NCI-H748 (cell line): ENCODE measurements around the gene CEP85L.

Experiments
- DNase-seq: peaks from one replicate; lab custom pipeline; 2025; ENCODE audit not compliant: unreplicated experiment; lab: John Stamatoyannopoulos, UW

Gene CEP85L

DNA sequence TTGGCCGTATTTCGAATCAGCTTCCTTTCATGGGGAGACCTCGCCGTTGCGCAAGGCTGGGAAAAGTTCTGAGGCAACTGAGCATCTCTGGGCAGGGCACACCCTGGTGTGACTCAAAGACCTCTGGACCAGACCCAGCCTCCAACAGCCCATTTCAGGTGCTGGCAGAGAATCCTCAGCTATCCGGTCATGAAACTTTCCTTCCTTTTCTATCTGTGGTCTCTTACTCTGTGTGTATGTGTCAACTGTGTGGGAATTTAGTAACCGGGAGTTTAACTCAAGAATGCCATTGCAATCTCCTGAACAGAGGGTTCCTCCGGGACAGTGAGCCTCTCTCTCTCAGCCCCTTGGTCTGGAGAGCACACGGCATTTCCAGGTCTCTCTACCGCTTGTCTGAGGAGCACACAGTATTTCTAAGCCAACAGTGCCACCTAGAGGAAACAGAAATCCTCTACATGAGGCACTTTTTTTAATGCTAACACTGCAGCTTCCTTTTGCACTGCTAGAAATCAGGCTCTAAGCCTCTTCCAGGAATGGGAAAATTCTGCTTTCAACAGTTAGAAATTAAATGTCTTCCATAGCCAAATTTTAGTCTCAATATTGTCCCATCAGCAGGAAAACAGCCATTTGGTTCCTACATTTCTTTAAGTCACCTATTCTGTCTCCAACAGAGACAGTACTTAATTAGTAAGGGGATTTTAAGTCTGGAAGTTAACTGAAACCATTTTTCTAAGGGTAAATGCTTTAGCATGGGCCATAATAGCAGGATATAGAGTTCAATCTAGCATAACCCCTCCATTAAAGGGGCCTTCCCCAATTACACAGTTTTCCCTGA is 70.6 kb downstream of the CEP85L start:
- DNase-seq: peak; percentile 76

DNA sequence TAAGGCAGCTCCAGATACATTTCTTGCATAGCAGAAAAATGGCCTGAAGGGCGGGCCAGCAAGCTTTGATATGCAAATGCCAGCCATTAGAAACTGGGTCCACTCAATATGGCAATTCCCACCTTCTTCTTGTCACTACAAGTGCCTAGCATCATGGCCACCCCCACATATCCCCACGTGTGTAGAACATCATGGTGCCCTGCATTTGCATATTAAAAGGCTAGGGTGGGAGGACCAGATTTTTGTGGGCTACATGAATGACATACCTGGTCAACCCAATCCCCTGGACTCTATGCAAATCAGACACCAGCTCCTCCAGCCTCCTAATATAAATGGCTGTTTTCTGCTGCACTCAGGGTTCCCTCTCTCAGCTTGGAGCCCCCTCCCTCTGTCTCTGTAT is 71.6 kb downstream of the CEP85L start:
- DNase-seq: no peak

DNA sequence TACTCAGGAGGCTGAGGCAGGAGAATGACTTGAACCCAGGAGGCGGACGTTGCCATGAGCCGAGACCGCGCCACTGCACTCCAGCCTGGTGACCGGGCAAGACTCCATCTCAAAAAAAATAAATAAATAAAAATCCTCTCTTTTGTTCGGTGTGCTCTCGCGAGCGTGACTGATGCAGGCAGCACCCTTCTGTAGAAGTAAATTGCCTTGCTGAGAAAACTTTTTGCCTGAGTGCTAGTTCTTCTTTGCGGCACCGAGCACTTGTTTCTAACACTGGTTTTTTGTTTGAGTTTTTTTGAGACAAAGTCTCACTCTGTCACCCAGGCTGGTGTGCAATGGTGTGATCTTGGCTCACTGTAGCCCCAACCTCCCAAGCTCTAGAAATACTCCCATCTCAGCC is 72.8 kb downstream of the CEP85L start:
- DNase-seq: no peak

DNA sequence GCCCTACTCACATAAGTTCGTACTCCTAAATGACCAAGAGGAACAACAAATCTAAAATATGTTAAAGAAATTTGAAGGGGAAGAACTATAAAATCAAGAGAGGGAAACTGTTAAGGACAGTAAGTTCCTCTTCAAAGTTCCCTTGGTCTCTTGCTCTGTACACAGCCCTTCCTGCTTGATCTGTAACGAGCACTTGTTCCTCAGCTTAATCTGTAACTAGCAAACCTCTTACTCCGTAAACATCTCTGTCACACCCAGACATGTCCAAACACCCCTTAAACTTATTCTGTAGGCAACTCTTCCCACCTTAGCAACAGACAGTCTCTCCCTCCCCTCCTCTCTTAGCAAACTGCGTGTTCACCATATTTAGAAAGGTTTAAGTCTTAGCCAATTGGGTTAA is 73.4 kb downstream of the CEP85L start:
- DNase-seq: no peak

DNA sequence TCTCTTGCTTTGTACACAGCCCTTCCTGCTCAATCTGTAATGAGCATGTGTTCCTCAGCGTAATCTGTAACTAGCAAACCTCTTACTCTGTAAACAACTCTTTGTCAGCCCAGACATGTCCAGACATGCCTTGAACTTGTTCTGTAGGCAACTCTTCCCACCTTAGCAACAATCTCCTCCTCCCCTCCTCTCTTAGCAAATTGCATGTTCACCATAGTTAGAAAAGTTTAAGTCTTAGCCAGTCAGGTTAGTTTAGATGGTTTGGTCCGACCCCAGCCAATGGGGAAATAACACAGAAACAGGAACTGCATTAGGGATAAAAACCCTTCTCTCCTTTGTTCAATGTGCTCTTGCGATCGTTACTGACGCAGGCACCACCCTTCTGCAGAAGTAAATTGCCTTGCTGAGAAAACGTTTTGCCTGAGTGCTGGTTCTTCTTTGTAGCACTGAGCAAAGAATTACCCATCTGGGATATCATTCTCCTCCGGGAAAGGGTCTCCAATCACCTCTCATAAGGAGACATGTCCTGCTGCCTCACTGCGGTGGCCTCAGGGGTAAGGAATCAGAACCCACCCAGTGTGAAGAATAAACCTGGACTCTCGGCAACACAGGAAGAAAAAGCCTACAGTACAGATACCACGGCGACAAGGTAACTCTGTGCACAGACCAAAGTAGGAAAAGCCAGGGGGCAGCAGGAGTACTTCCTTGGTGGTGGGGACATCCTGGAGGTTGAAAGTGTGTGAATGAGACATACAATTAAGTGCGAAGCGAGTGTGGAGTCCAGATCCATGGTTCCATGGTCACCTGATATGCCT is 77.1 kb downstream of the CEP85L start:
- DNase-seq: peak; percentile 42

DNA sequence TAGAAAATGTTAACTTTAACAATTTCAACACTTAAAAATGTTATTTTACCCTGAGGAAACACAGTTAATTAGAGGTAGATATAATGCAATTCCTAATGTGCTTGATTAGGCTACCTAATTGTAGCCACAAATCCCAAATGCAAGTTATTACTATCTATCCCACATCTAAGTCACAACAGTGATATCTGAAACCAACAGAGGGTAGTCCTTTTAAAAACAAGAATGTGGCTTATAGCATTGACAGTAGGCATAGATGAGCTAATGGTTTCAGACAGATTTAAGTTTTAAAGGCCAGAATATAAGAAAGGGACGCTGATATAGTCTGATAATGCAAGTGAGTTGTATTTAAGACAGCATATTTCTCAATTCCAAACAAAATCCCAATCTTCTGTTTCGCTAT is 80.3 kb downstream of the CEP85L start:
- DNase-seq: no peak

DNA sequence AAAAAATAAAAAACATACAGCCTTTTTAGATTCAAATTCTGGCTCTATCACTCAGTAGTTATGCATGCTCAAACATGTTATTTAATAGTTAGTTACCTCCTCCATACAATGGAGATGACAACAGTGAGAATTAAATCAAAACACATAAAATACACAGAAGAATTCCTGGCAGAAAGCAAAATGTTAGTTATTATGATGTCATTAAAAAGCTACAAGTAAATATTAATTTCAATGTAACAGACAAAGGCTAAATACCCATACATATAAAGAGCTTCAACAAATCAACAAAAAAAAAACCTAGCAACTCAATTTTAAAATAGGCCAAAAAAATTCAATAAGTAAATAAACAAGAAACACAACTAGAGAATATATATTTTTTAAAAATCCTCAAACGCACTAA is 81.9 kb downstream of the CEP85L start:
- DNase-seq: no peak

DNA sequence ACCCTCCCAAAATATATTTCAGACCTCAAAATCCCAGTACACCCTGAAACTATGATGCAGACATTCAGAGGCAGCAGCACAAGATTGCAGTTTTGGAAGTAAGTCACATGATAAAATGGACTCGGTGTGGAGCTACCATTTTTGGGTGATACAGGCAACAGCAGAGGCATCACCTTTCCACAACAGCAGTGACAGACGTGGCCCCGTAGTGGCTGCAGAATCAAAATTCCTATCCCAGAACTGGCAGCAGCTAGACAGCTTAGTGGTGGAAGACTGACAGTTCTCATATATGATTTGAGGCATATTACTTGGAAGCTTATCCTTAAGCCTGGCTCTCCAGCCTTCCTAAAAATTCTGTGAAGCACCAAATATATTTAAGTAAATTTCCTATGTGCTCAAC is 83.4 kb downstream of the CEP85L start:
- no peak for DNase-seq

DNA sequence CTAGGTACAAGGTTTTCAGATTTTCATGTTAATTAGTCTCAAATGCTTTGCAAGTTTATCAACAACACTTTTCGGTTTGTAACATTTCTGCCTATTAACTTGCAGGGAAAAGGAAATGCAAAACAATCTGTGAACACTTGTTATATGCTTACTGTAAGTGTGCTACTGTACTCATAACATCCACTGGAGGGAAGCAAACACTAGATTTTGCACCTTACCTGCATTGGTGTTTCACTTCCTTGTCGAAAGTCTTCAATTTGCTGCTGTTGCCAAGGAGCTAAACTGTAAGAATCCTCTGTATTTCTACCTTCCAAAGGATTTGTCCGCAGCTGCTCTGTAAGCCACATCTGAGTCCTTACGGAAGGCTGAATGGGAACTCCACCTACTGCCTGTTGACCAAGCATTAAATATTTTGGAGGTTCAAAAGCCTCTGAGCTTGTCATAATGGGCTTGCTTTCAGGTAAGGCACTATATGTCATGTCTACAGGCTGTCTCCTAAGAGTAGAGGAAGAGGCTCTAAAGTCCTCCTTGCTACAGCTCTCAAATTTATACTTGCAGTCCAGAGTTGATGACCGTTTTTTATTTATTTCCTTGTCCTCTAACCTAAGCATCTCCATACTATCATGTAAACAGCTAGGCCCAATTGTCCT is 86.0 kb downstream of the CEP85L start:
- peak; percentile 50 for DNase-seq

DNA sequence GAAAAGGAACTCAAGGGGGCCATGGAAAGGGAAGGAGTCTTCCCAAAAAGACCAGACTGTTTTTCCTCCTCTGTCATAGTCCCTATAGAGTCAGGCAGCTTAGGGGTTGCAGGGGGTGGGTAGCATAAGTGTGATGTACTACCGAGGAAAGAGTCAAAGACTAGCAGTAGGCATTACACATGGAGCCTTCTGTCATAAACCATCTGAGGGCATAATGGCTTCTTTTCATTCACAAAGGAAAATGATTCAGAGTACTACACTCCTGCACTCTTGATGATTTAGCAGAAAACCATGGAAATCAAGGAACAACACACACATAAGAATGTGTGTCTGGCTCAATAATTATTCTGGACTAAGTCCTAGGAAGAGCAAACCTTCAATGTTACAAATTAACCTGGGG is 88.4 kb downstream of the CEP85L start:
- no peak for DNase-seq

DNA sequence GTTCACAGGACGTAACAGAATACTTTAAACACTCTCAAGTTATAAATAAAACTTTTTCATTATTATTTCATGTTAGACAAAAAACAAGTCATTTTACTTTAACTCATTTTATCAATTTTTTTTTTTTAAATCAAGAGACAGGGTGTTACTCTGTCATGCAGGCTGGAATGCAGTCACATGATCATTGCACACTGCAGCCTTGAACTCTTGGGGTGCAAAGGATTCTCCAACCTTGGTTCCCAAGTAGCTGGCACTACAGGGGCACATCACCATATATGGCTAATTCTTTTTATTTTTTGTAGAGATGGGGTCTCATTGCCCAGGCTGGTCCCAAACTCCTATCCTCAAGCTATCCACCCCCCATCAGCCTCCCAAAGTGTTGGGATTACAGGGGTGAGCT is 89.1 kb downstream of the CEP85L start:
- DNase-seq: no peak

DNA sequence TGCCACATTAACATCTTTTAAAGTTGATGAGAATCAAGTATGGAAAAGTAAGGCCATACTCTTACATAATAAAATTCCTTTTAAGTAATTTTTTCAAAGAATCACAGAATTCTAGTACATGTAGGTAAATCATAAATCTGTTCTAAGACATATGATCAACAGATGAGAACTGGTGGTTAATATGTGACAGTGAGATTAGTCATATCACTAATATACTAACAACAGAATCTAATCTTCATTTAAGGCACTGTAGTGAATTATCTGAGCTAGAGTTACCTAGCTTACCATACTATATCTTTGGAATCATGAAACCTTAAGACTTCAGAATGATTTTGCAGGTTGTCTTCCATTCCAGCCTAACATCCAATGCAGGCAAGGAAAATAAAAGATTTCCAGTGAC is 91.7 kb downstream of the CEP85L start:
- DNase-seq: no peak

DNA sequence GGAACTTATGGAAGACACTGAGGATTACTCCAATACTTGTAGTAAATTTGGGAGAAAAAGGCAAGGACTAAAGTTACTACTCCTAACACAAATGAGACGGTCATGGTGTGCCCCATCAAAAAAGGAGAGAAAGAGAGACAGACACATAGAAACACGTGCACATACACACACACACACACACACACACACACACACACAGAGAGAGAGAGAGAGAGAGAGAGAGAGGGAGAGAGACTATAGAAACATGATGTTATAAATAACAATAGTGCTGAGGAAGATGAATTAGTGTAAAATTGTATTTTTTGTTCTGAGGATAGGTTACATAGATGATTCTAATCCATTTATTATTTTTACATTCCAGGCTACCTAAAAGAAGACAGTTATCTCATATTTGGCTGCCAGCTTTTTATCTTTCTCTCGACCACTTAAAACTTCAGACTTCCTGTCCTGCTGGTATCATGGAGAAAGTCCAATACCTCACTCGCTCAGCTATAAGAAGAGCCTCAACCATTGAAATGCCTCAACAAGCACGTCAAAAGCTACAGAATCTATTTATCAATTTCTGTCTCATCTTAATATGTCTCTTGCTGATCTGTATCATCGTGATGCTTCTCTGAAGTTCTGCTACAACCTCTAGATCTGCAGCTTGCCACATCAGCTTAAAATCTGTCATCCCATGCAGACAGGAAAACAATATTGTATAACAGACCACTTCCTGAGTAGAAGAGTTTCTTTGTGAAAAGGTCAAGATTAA is 92.8 kb downstream of the CEP85L start:
- no peak for DNase-seq

DNA sequence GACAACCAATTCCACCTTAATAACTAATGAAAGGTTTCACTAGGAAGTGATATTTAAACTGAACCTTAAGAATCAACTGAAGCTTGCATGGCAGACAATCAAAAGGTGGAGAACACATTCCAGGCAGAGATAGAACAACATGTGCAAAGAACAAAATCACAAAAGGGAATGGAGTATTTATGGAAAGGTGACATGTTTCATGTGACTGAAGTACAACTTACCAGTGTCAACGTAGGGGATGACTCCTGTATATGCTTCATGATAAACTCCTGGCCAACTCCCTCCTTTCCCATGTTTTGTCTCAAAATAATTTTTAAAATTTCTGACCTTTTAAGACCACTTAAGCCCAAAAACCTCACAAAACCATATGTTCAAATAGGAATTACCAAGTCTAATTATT is 96.7 kb downstream of the CEP85L start:
- no peak for DNase-seq

DNA sequence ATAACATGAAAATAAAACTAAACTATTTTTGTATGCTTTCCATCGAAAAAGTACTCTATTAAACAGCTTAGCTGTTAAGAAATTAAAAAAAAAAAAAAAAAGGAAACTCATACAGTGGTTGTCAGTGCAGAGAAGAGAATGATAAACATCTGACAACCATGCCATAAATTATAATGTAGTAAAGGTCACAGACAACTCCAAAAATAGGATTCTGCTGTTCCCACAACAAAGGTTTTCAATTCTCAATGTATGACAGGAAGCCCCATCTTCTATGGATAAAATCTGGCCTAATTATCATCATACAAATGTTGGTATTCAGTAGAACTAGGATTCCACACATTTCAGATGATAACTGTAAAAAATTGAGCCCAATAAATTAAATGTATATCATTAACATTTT is 98.3 kb downstream of the CEP85L start:
- no peak for DNase-seq

DNA sequence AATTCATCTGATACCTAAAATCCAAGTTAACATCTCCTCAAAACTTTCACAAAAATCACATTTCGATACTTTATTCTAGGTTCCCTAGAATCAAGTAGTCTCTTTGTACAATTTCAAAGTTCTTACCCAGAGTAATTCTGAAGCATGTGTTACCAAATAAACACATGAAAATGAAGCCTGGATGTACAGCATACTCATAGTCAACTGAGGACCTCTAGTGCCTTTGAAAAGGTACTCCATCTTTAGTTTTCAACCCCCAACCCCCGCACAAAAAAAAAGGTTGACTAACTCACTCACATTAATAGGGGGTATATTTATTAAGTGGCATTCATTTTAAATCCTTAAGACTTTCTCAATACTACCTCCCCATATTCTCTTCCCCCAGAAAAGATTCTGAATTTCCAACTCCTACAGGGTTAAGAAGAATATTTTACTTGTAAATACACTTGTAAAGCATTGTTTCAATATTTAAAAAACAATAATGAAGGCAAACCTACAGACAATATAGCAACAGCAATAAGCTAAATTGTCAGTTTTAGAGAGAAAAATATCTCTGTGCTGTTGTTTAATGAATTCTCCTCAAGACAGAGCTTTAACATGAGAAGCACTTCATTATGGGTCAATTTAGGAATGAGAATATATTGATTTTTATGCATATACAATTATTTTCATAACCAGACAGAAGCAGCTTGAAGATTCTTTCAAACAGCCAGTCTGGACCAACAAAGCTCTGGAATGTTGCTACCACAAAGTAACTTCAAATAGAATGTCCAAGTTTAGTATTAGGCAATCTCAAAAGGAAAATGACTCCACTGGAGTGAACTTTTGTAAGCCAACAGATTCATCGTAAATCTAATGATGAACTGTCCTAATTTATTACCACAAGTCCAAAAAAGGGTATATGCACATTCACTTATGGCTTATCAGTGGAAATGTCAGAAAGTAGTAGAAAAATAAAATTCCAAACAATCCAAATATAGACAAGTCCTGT is 100.0 kb downstream of the CEP85L start:
- DNase-seq: peak; percentile 71

DNA sequence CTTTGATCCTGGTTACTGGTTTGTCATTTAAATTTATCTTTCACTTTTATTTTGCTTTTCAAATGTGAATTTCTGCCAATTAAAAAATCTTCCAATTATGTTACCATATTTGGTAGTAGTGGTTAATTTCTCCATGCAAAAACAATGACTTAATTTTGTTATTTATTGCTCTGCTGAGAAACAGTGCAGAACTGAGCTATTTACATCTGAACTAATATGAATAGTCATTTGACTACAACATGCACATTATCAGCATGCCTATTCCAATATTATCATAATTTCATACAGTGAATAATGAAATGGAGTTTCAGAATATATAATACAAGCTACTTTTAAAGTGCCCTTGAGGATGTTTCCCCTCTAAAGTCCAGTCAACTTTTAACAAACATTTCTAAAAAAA is 102.8 kb downstream of the CEP85L start:
- no peak for DNase-seq

DNA sequence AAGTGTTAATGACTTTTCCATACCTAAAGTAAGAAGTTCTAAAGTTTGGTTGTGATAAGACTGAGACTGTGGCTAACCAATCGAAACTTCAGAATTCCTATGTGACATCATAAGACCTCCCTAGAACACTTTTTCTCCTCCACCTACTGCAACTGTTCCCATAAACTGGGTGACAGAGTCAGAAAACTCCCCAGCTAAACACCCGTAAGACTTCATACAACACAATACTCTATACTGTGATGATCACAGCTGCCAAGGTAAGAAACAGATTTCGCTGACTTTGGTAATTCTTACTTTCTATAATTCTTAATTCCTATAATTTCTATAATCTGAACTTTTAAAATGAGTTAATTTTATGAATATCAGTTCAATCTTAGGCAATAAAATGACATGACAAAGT is 103.3 kb downstream of the CEP85L start, which contains the start of gene PLN:
TSS of gene PLN (plus strand) at position 161 of the 400 bp plus-strand sequence. CDS start 10,626 bp downstream, outside the sequence.
- DNase-seq: no peak

DNA sequence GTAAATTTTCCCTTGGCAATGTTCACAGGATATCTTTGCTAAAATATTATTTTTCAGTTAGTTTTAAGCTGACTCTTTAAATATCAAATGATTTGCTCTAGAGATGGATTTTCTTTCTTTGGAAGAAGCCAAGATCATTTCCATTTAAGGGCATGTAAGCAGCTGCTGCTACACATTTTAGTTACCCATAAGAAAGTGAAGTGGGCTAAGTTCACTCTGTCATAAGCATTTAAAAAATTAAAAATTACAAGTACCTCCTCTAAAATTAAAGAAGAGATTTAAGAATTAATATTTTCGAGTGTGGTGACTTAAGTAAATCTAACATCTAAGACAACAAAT is 104.5 kb downstream of the CEP85L start:
- no peak for DNase-seq
